HCT116 (cell line): Measurements from ENCODE around the gene MUS81. TPM values are rescaled to one million over a fixed set of nuclear protein-coding genes. Genes with fewer than 3 reads are reported as not detected.

Source experiments
- ATAC-seq: fragments of 200-7000 bp; cut with Tn5 transposase; 2 replicates; pipeline ENCODE4 v1.9.1; 2020; ENCODE audit warnings: mild to moderate bottlenecking, moderate library complexity
- BruUV-seq: library from RNA; stranded (reverse); fragments of 400-500 nt; replicated peaks from 2 replicates; lab custom pipeline; 2021; lab: Mats Ljungman, UMichigan
- CTCF ChIA-PET: fragments of 300-600 bp; sonication (Branson Sonifier 250); formaldehyde crosslinking; loops from one replicate; lab custom pipeline; 2021; ENCODE audit warnings: antibody characterized with exemption; lab: Charles Lee
- POLR2A ChIA-PET: fragments of 300-600, 350-600 bp; sonication (Branson Sonifier 250); formaldehyde crosslinking; loops from one replicate; lab custom pipeline; 2021; ENCODE audit warnings: antibody characterized with exemption; lab: Charles Lee
- RAD21 ChIA-PET, 2 experiments: fragments of 300-600 bp; sonication (Branson Sonifier 250); formaldehyde crosslinking; loops; one replicate each; lab custom pipeline; 2023; ENCODE audit warnings: low total read pairs in 2 of 2; ENCODE audit not compliant: uncharacterized antibody in 2 of 2, unreplicated experiment in 2 of 2, low non-redundant PET in 1 of 2; lab: Charles Lee
- DNase-seq: peaks from one replicate; pipeline ENCODE4 v3.0.0-alpha.2; 2010; ENCODE audit warnings: low read depth, low spot score
- H2AFZ ChIP-seq: fragments of 200-600 bp; shearing (Covaris generic), sonication (generic); 2 replicates; pipeline ENCODE4 v1.6.1; 2017; ENCODE audit warnings: low read depth, mixed run types, mixed read lengths, antibody characterized with exemption, low read length; ENCODE audit not compliant: poor library complexity, severe bottlenecking
- H3K27ac ChIP-seq: 2 replicates; pipeline ENCODE4 v1.5.1; 2012; ENCODE audit warnings: low read depth, low read length
- H3K27me3 ChIP-seq: fragments of 200-600 bp; sonication (generic); 2 replicates; pipeline ENCODE4 v1.6.1; 2016; ENCODE audit warnings: mixed run types, low read length, mixed read lengths; ENCODE audit not compliant: insufficient read depth
- H3K36me3 ChIP-seq, 2 experiments: fragments of 200-500 bp in 1 of 2; fragments of 200-600 bp in 1 of 2; sonication (Bioruptor generic) in 1 of 2; sonication (generic) in 1 of 2; 2 replicates each; pipeline versions ENCODE4 v1.5.1 to v1.6.1; 2014 to 2016; ENCODE audit warnings: low read length in 2 of 2, inconsistent platforms in 1 of 2, mixed read lengths in 1 of 2, mixed run types in 1 of 2; ENCODE audit not compliant: insufficient read depth in 2 of 2, control insufficient read depth in 1 of 2
- H3K4me1 ChIP-seq, 2 experiments: fragments of 200-600 bp in 1 of 2; sonication (generic) in 1 of 2; 2 replicates each; pipeline versions ENCODE4 v1.5.1 to v1.6.1; 2012 to 2017; ENCODE audit warnings: low read length in 2 of 2, inconsistent platforms in 1 of 2, mild to moderate bottlenecking in 1 of 2, mixed read lengths in 1 of 2, mixed run types in 1 of 2, moderate library complexity in 1 of 2; ENCODE audit not compliant: insufficient read depth in 2 of 2, control insufficient read depth in 1 of 2
- H3K4me2 ChIP-seq: fragments of 200-600 bp; sonication (generic); 2 replicates; pipeline ENCODE4 v1.6.1; 2017; ENCODE audit warnings: mixed run types, low read length, mixed read lengths
- H3K4me3 ChIP-seq, 2 experiments: fragments of 200-600 bp in 1 of 2; sonication (generic) in 1 of 2; replicated peaks in 1 of 2; 2 replicates each; pipeline ENCODE4 v1.5.1; 2011 to 2016; ENCODE audit warnings: low read length in 2 of 2, control low read depth in 1 of 2, low read depth in 1 of 2, mild to moderate bottlenecking in 1 of 2, mixed read lengths in 1 of 2, mixed run types in 1 of 2
- H3K79me2 ChIP-seq: fragments of 200-600 bp; sonication (generic); 2 replicates; pipeline ENCODE4 v1.6.1; 2017; ENCODE audit warnings: mild to moderate bottlenecking, mixed run types, low read length, moderate library complexity, mixed read lengths; ENCODE audit not compliant: insufficient read depth
- H3K9ac ChIP-seq: fragments of 200-600 bp; sonication (generic); 2 replicates; pipeline ENCODE4 v1.6.1; 2016; ENCODE audit warnings: low read length, mixed read lengths
- H3K9me2 ChIP-seq: fragments of 200-600 bp; sonication (generic), shearing (Covaris generic); 2 replicates; pipeline ENCODE4 v1.6.1; 2017; ENCODE audit warnings: mixed run types, mild to moderate bottlenecking, moderate library complexity; ENCODE audit not compliant: insufficient read depth
- H3K9me3 ChIP-seq, 2 experiments: fragments of 200-500 bp in 1 of 2; fragments of 200-600 bp in 1 of 2; sonication (Bioruptor generic) in 1 of 2; sonication (generic) in 1 of 2; 2 replicates each; pipeline ENCODE4 v1.6.1; 2014 to 2017; ENCODE audit warnings: low read length in 2 of 2, mixed read lengths in 2 of 2, inconsistent platforms in 1 of 2, low read depth in 1 of 2, mild to moderate bottlenecking in 1 of 2, mixed run types in 1 of 2, moderate library complexity in 1 of 2; ENCODE audit not compliant: control insufficient read depth in 1 of 2, insufficient read depth in 1 of 2
- H4K20me1 ChIP-seq: fragments of 200-600 bp; sonication (generic), shearing (Covaris generic); 2 replicates; pipeline ENCODE4 v1.6.1; 2017; ENCODE audit warnings: mixed run types, mild to moderate bottlenecking, moderate library complexity; ENCODE audit not compliant: insufficient read depth
- CBX3 ChIP-seq: IDR thresholded peaks from 2 replicates; pipeline ENCODE4 v1.6.1; 2012; ENCODE audit warnings: low read depth
- EGR1 ChIP-seq: IDR thresholded peaks from 2 replicates; pipeline ENCODE4 v1.6.1; 2012; ENCODE audit warnings: low read depth
- ELF1 ChIP-seq: IDR thresholded peaks from 2 replicates; pipeline ENCODE4 v1.6.1; 2012; ENCODE audit warnings: low read depth, borderline replicate concordance
- EZH2 ChIP-seq: fragments of 200-600 bp; sonication (generic); IDR thresholded peaks from 2 replicates; pipeline ENCODE4 v1.6.1; 2017; ENCODE audit warnings: antibody characterized with exemption, mixed run types
- EZH2phosphoT487 ChIP-seq: fragments of 200-600 bp; IDR thresholded peaks from 2 replicates; pipeline ENCODE4 v1.6.1; 2018; ENCODE audit warnings: antibody characterized with exemption, borderline replicate concordance
- FOSL1 ChIP-seq: IDR thresholded peaks from 2 replicates; pipeline ENCODE4 v1.6.1; 2012; ENCODE audit warnings: low read depth
- JUND ChIP-seq: IDR thresholded peaks from 2 replicates; pipeline ENCODE4 v1.6.1; 2012
- POLR2AphosphoS5 ChIP-seq: IDR thresholded peaks from 2 replicates; pipeline ENCODE4 v1.6.1; 2011; ENCODE audit warnings: mild to moderate bottlenecking, low read depth, low read length, moderate library complexity
- RAD21 ChIP-seq: IDR thresholded peaks from 2 replicates; pipeline ENCODE4 v1.6.1; 2012; ENCODE audit warnings: low read depth, mild to moderate bottlenecking
- REST ChIP-seq: IDR thresholded peaks from 2 replicates; pipeline ENCODE4 v1.6.1; 2012; ENCODE audit warnings: low read depth
- SP1 ChIP-seq: IDR thresholded peaks from 2 replicates; pipeline ENCODE4 v1.6.1; 2012; ENCODE audit warnings: low read depth
- SRF ChIP-seq: IDR thresholded peaks from 2 replicates; pipeline ENCODE4 v1.6.1; 2012; ENCODE audit warnings: low read depth
- TCF7L2 ChIP-seq: IDR thresholded peaks from 2 replicates; pipeline ENCODE4 v1.7.0; 2011; ENCODE audit warnings: borderline replicate concordance, inconsistent platforms; ENCODE audit not compliant: insufficient read depth, insufficient read length; ENCODE audit errors: extremely low read depth
- YY1 ChIP-seq: IDR thresholded peaks from 2 replicates; pipeline ENCODE4 v1.6.1; 2011; ENCODE audit warnings: low read length, low read depth, moderate library complexity, mild to moderate bottlenecking; ENCODE audit not compliant: insufficient replicate concordance; ENCODE audit errors: extremely low read depth
- ZNF274 ChIP-seq: fragments of 200-500 bp; sonication (Bioruptor generic); IDR thresholded peaks from 2 replicates; pipeline ENCODE4 v1.6.1; 2014; ENCODE audit warnings: mild to moderate bottlenecking, low read depth, low read length, inconsistent platforms
- intact Hi-C: fragments of 100-400 bp; cut with micrococcal nuclease; formaldehyde crosslinking; loops from 2 replicates; pipeline ENCODE4 v1.10.0; 2022
- total RNA-seq: library from RNA; stranded (reverse); gene quantifications from one replicate; pipeline ENCODE4 v1.2.1, GENCODE V29; 2021; ENCODE audit not compliant: unreplicated experiment
- TF ChIP-seq, protein P1 (sequence below): IDR thresholded peaks from 2 replicates; pipeline ENCODE4 v1.6.1; 2012

Gene MUS81
- total RNA-seq, 1 experiment from 2014 or later = 47.2 TPM

DNA sequence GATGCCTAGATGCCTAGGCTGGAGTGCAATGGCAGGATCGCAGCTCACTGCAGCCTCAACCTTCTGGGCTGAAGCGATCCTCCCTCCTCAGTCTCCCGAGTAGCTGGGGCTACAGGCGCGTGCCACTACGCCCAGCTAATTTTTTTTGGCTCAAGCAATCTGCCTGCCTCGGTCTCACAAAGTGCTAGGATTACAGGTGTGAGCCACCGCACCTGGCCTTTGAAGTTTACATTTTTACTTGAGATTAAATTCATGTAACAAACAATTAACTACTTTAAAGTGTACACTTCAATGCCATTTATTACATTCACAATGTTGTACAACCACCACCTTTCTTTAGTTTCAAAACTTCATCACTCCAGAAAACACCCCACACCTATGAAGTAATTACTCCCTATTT, 43.5 kb downstream of the MUS81 start:
- Histone ChIP-seq H3K27me3 (no peaks in the 10 kb centered on the region), H3K9me2 (no peaks in the 10 kb centered on the region), H3K79me2 (peaks cover 23% of the 10 kb centered on the region), H3K27ac (peak overlapping the region; percentile 86), H3K36me3 (peaks cover 0 to 9% of the 10 kb centered on the region in 2 experiments; a peak in 1 of 4 replicates), H2AFZ (no peak overlapping the region), H3K4me1 (peaks cover 44 to 82% of the 10 kb centered on the region in 2 experiments), H3K9ac (peak overlapping the region; percentile 99), H3K9me3 (no peaks in the 10 kb centered on the region), H3K4me2 (peak overlapping the region; percentile 71), H3K4me3 (peak overlapping the region in 1 of 2 experiments; percentile 25; a peak in 3 of 4 replicates), H4K20me1 (no peaks in the 10 kb centered on the region)
- CTCF ChIA-PET = interaction anchor here (1.3 to 1.6 kb wide), 3 partner anchors 13 to 19 kb away, joined by 3 to 4 read pairs (median 4); partner anchors contain the start of genes CCDC85B and FIBP
- DNase-seq (no peak), ATAC-seq (no peak)
- RAD21 ChIA-PET = interaction anchor here in 1 of 2 experiments (1.0 kb wide), 1 partner anchor 13 kb away, joined by 3 read pairs; the partner anchor contains the start of gene CCDC85B
- POLR2A ChIA-PET = interaction anchor here (0.7 to 10.9 kb wide), 5 partner anchors 11 to 481 kb away, joined by 3 to 124 read pairs (median 5); partner anchors contain the start of genes CCDC85B, FIBP and NEAT1
- peak; percentile 40 for TF ChIP-seq TCF7L2
- no peak for TF ChIP-seq JUND
- BruUV-seq = no TSS peak
- intact Hi-C loops = no loop called here

- Histone ChIP-seq H3K4me2 (peak overlapping the region; percentile 54), H3K9ac (0 out of 2 replicates have a peak overlapping the region, but pooled peaks have one; percentile 22), H4K20me1 (no peaks in the 10 kb centered on the region), H3K4me1 (peaks cover 46 to 96% of the 10 kb centered on the region in 2 experiments), H3K36me3 (no peaks in the 10 kb centered on the region), H3K4me3 (no peak overlapping the region), H3K27ac (no peak overlapping the region), H2AFZ (no peak overlapping the region), H3K9me2 (no peaks in the 10 kb centered on the region), H3K79me2 (peaks cover under 1% of the 10 kb centered on the region; the same call in 1 of the 2 replicates), H3K9me3 (no peaks in the 10 kb centered on the region), H3K27me3 (no peaks in the 10 kb centered on the region)
- TF ChIP-seq EGR1 = no peak
- TF ChIP-seq SRF = no peak
- TF ChIP-seq, protein P1, sequence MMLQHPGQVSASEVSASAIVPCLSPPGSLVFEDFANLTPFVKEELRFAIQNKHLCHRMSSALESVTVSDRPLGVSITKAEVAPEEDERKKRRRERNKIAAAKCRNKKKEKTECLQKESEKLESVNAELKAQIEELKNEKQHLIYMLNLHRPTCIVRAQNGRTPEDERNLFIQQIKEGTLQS = no peak
- no peak for TF ChIP-seq RAD21
- no peak for TF ChIP-seq CBX3
- TF ChIP-seq EZH2 = no peak
- no peak for TF ChIP-seq REST
- no peak for TF ChIP-seq SP1
- TF ChIP-seq ZNF274 = no peak
- no peak for TF ChIP-seq FOSL1
- TF ChIP-seq ELF1 = no peak
- no peak for TF ChIP-seq POLR2AphosphoS5
- no peak for TF ChIP-seq YY1
- no peak for TF ChIP-seq EZH2phosphoT487
- ATAC-seq = no peak
- intact Hi-C loops = no loop called here
- RAD21 ChIA-PET = no interaction called here
- BruUV-seq = no TSS peak
- POLR2A ChIA-PET = interaction anchor here (1.8 to 10.9 kb wide), 4 partner anchors 9 to 16 kb away, joined by 6 to 124 read pairs (median 9); partner anchors contain the start of genes CCDC85B and FIBP
- DNase-seq = no peak
- CTCF ChIA-PET = interaction anchor here (1.0 to 1.1 kb wide), 2 partner anchors 15 to 22 kb away, joined by 3 to 4 read pairs; no protein-coding TSS in a partner anchor
Measured at GRCh38 chr11:65906602-65907001, 46.4 kb downstream of the MUS81 start.
